NCI-H510A (cell line): Measurements from ENCODE around the gene HDGFL2.
"Not testable (repeated sequence)": the region's sequence is repeated elsewhere in the genome, so short reads cannot be mapped to it uniquely, and the experiment has no call there.

Experiments used
- DNase-seq: peaks from one replicate; lab custom pipeline; 2025; lab: John Stamatoyannopoulos, UW

HDGFL2 gene

GRCh38 chr19:4534836-4535658 is 63.0 kb downstream of the HDGFL2 start, which contains the start of gene PLIN5:
Gene PLIN5 (minus strand): TSS chr19:4535224. CDS start chr19:4534074, 1,150 bp downstream.
- peak; percentile 72 for DNase-seq

- no peak for DNase-seq
Measured at GRCh38 chr19:4536798-4537197, 64.7 kb downstream of the HDGFL2 start.

DNA sequence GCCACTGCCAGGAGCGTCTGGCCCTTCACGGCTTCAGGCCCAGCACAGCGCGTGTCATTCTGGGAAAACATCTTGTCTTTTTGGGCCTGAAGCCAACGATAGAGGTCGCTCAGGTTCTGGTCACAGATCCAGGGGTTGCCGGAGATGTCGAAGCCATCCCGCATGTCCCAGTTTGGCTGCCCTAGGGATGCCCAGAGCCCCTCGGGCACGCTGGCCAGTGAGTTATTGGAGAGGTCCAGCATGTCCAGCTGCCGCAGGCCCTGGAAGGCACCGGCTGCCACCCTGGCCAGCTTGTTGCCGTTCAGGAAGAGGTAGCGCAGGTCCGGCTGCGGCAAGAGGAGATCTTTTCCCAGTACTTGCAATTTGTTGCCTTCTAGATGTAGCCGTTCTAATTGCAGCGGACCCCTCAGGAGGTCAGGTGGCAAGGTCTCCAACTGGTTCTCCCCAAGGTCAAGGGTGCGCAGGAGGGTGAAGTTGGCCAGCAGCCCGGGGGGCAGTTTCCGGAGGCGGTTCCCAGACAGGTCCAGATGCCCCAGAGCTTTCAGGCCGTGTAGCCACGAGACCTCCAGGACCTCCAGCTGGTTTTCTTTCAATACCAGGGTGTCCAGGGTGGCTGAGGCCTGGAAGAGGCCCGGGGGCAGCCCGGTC is 66.0 kb downstream of the HDGFL2 start:
- no peak for DNase-seq

GRCh38 chr19:4538601-4538954 is 66.5 kb downstream of the HDGFL2 start:
- DNase-seq = peak; percentile 42

GRCh38 chr19:4539169-4539692 is 67.1 kb downstream of the HDGFL2 start:
- no peak for DNase-seq

GRCh38 chr19:4539693-4540581 is 67.8 kb downstream of the HDGFL2 start, which contains the start of gene LRG1:
Gene LRG1 (minus strand): TSS chr19:4540036. CDS start chr19:4540013, 23 bp downstream.
- no peak for DNase-seq

- DNase-seq = no peak
Measured at GRCh38 chr19:4541114-4541805, 69.2 kb downstream of the HDGFL2 start.

GRCh38 chr19:4541806-4542145 is 69.7 kb downstream of the HDGFL2 start:
- not testable (repeated sequence) for DNase-seq

DNA sequence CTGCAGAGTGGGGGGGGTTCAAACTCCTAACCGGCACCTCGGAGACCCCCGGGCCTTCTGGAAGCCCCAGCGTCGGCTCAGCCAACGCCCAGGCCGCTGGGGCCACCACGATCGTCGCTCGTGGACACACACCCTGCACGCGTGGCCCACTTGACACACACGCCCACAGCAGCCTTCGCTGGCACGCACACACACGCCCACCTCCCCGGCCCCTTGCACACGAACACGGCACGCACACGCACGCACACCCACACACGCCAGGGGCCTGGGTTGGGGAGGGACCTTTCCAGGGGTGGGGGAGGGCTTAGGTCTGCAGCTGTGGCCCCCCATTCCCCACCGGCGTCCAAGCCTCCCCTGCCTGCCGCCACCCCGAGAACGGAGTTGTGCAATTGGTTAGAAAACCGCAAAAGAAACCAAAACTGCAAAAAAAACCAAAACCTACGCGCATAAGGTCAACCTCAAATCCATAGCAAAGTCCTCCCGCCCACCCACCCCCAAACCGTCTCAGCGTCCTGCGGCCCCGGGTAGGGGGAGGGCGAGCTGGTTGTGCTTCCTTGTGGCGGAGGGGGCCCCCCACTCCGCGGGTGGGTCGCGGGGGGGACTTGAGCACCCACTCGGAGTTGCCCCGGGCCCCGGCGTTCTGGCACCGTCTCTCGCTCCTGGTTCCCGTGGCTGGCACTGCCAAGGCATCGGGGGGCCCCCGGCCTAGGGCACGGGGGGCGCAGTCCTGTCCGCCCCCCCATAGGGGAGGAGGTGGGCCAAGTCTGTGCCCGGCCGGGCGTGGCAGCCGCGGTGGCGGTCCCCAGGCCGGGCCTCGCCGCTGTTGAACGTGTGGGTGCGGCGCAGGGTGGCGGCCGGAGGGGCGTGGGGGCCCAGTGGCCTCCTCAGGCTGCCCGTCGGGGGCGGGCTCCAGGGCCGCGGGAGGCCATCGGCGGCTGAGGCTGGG is 71.1 kb downstream of the HDGFL2 start:
- DNase-seq = no peak

- DNase-seq = no peak
Measured at GRCh38 chr19:4543842-4544647, 71.9 kb downstream of the HDGFL2 start.

DNA sequence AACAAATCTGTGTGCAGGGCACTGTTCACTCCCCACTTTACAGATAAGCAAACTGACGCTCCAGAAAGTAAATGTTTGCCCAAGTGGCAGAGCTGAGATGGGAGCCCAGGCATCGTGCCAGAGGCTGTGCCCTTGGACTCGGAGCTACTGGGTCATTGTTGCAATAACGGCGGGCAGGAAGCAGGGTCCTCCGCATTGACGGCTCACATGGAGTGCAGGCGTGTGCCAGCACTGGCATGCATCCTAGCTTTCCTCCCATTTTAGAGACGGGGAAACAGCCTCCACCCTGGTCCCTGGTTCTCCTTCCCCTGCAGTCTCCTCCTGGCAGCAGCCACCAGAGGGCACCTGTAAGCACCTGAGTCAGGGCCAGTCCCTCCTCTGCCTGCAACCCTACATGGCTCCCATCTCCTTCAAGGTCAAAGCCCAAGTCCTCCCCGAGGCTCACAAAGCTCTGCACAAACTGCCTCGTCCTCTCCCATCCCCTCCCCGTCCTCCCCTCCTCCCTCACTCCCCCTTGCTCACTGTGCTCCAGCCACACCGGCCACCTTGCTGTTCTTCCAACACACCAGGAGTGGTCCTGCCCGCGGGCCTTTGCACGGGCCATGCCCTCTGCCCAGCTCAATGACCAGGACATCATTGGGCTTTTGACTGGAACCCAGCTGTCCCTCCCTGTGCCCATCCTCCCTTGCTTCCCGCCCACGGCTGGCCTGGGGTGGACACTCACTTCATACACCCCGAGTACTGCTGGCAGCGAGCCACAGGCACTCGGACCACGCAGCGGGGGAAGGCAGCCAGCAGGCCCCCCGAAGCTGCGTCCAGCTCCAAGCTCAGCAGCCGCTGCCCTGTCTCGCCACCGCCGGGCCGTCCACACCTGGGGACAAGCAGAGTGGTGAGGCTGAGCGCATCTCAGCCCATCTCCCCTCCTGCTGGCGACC is 75.5 kb downstream of the HDGFL2 start:
- no peak for DNase-seq

DNA sequence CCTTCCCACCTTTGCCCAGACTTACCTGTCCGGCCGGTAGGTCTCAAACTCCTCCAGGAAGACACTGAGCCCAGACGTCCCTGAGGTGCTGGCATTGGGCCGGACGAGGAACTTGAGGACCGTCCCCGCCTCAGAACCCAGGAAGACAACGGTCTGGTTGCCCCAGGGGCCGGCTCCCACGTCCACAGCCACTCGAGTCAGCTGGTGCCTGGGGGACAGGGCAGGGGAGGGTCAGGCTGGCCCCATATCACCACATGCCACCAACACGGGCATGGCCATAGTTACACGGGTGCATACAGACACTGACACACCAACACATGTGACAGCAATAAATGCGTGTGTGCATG is 76.1 kb downstream of the HDGFL2 start:
- no peak for DNase-seq

DNA sequence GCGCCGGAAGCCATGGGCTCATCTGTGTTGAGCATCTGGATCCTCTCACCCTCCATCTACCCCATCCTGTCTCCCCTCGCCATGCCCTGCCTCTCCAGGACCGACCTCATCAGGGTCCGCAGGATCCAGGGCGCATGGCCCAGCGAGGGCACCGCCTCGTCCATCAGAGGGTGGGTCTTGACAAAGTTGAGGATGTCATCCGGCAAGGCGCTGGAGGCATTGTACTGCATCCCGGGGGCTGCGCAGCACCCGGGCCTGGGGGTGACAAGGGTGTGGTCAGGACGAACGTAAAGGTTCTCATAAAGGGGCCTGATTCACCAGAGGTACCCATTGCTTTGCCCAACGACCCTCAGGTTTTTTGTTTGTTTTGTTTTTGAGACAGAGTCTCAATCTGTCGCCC is 77.9 kb downstream of the HDGFL2 start:
- no peak for DNase-seq

GRCh38 chr19:4550479-4551050 is 78.5 kb downstream of the HDGFL2 start:
- DNase-seq = no peak
